Endometrial microvascular endothelial cells (primary cell): Measurements from ENCODE around the gene BAG5. TPM values are rescaled to one million over a fixed set of nuclear protein-coding genes. Genes with fewer than 3 reads are reported as not detected.
"Not testable (repeated sequence)": the region's sequence is repeated elsewhere in the genome, so short reads cannot be mapped to it uniquely, and the experiment has no call there.

Experiments
- in situ Hi-C: cut with HindIII; loops from 2 replicates; pipeline ENCODE4 v1.10.0; 2017; ENCODE audit warnings: low sequenced_read_pairs, low pct_unique_long_range_greater_than_20kb; ENCODE audit errors: inconsistent ontology term
- total RNA-seq: library from RNA; depleted of rRNA; stranded (reverse); fragments of >200 nt; gene quantifications from one replicate; pipeline ENCODE4 v1.2.3, GENCODE V29; 2015; ENCODE audit errors: inconsistent ontology term

Gene BAG5
- 16.4 TPM for total RNA-seq

GRCh38 chr14:103562429-103563225 lies at the start of gene BAG5, which contains the start of gene COA8:
Gene BAG5, minus strand, starts transcription at chr14:103562657. Its CDS starts 1,493 bp downstream, at chr14:103561164.
Gene COA8, plus strand, starts transcription at chr14:103562960. Its CDS starts 42 bp downstream, at chr14:103563002.
- in situ Hi-C loops: no loop called here

GRCh38 chr14:103611215-103611614 lies 48.8 kb upstream of the BAG5 start:
- in situ Hi-C loops: no loop called here

- in situ Hi-C loops: not testable (repeated sequence)
Observed at GRCh38 chr14:103609081-103609480, 46.6 kb upstream of the BAG5 start.

- in situ Hi-C loops: no loop called here
Observed at GRCh38 chr14:103607822-103608221, 45.4 kb upstream of the BAG5 start.

GRCh38 chr14:103606963-103607668 lies 44.7 kb upstream of the BAG5 start:
- in situ Hi-C loops: no loop called here

GRCh38 chr14:103604620-103605019 lies 42.2 kb upstream of the BAG5 start:
- in situ Hi-C loops: no loop called here

- in situ Hi-C loops: no loop called here
Observed at GRCh38 chr14:103600503-103600902, 38.0 kb upstream of the BAG5 start.

- in situ Hi-C loops: no loop called here
Observed at GRCh38 chr14:103597623-103598377, 35.3 kb upstream of the BAG5 start.

GRCh38 chr14:103594265-103594664 lies 31.8 kb upstream of the BAG5 start:
- in situ Hi-C loops: no loop called here

GRCh38 chr14:103593577-103593976 lies 31.1 kb upstream of the BAG5 start:
- in situ Hi-C loops: no loop called here

- in situ Hi-C loops: no loop called here
Observed at GRCh38 chr14:103584326-103584915, 22.0 kb upstream of the BAG5 start.

- in situ Hi-C loops: no loop called here
Observed at GRCh38 chr14:103581954-103582703, 19.7 kb upstream of the BAG5 start.

- in situ Hi-C loops: no loop called here
Observed at GRCh38 chr14:103581206-103581605, 18.7 kb upstream of the BAG5 start.

- in situ Hi-C loops: no loop called here
Observed at GRCh38 chr14:103578401-103579075, 16.1 kb upstream of the BAG5 start.

- in situ Hi-C loops: no loop called here
Observed at GRCh38 chr14:103576371-103577024, 14.0 kb upstream of the BAG5 start.

- in situ Hi-C loops: no loop called here
Observed at GRCh38 chr14:103574707-103575285, 12.3 kb upstream of the BAG5 start.

- in situ Hi-C loops: no loop called here
Observed at GRCh38 chr14:103574104-103574503, 11.6 kb upstream of the BAG5 start.
